H1 (cell line): Measurements from ENCODE around the gene PLEKHM3. TPM values are rescaled to one million over a fixed set of nuclear protein-coding genes. Genes with fewer than 3 reads are reported as not detected.

ENCODE experiments used
- CTCF ChIA-PET: fragments of 300-600 bp; sonication (Branson Sonifier 250); formaldehyde crosslinking; loops from one replicate; lab custom pipeline; 2021; ENCODE audit not compliant: partially characterized antibody; lab: Charles Lee
- POLR2A ChIA-PET: fragments of 300-600 bp; sonication (Branson Sonifier 250); formaldehyde crosslinking; loops from one replicate; lab custom pipeline; 2021; ENCODE audit warnings: inconsistent platforms; ENCODE audit not compliant: partially characterized antibody; lab: Charles Lee
- DNase-seq, 2 experiments: peaks; one replicate each; pipeline versions ENCODE4 v3.0.0 to v3.0.0-alpha.2; 2010 to 2022; ENCODE audit warnings: low spot score in 2 of 2, low read depth in 1 of 2, mixed read lengths in 1 of 2
- FAIRE-seq: peaks from 2 replicates; lab custom pipeline; 2011; peaks lifted over from hg19 to GRCh38; lab: Jason Lieb, UNC
- H2AFZ ChIP-seq: 2 replicates; pipeline ENCODE4 v1.8.1; 2012; ENCODE audit warnings: low read length, inconsistent platforms
- H2AK5ac ChIP-seq: 2 replicates; pipeline ENCODE4 v1.6.1; 2013; ENCODE audit warnings: low read depth, low read length
- H2BK120ac ChIP-seq: replicated peaks from 2 replicates; pipeline ENCODE3; 2013; ENCODE audit warnings: low read depth, low read length, inconsistent platforms
- H2BK12ac ChIP-seq: 2 replicates; pipeline ENCODE4 v1.6.1; 2013; ENCODE audit warnings: low read depth, low read length
- H2BK15ac ChIP-seq: 2 replicates; pipeline ENCODE4 v1.6.1; 2013; ENCODE audit warnings: low read length
- H2BK20ac ChIP-seq: 2 replicates; pipeline ENCODE4 v1.6.1; 2013; ENCODE audit warnings: low read length
- H2BK5ac ChIP-seq: 2 replicates; pipeline ENCODE4 v1.6.1; 2013; ENCODE audit warnings: low read depth, low read length
- H3K14ac ChIP-seq: 2 replicates; pipeline ENCODE4 v1.6.1; 2013; ENCODE audit warnings: inconsistent platforms; ENCODE audit not compliant: insufficient read length
- H3K18ac ChIP-seq: 2 replicates; pipeline ENCODE4 v1.6.1; 2013; ENCODE audit warnings: low read length; ENCODE audit errors: extremely low read depth
- H3K23ac ChIP-seq: 2 replicates; pipeline ENCODE4 v1.6.1; 2013; ENCODE audit warnings: inconsistent platforms; ENCODE audit not compliant: insufficient read length
- H3K23me2 ChIP-seq: 2 replicates; pipeline ENCODE4 v1.6.1; 2013; ENCODE audit warnings: low read depth, low read length
- H3K27ac ChIP-seq: 2 replicates; pipeline ENCODE4 v1.6.1; 2011; ENCODE audit warnings: low read depth, low read length, inconsistent platforms
- H3K27me3 ChIP-seq, 4 experiments: replicated peaks in 1 of 4; 1 replicate in 1 of 4; 2 replicates in 3 of 4; pipeline versions ENCODE4 v1.6.1 to v1.8.1; 2011 to 2013; ENCODE audit warnings: low read length in 3 of 4, mild to moderate bottlenecking in 3 of 4, inconsistent platforms in 2 of 4, mixed read lengths in 2 of 4, moderate library complexity in 1 of 4; ENCODE audit not compliant: control insufficient read depth in 3 of 4, insufficient read depth in 3 of 4; ENCODE audit errors: extremely low read depth in 1 of 4
- H3K36me3 ChIP-seq, 4 experiments: 2 replicates each; pipeline versions ENCODE4 v1.6.1 to v1.8.1; 2011 to 2013; ENCODE audit warnings: mild to moderate bottlenecking in 4 of 4, low read length in 3 of 4, moderate library complexity in 2 of 4, control low read depth in 1 of 4, inconsistent platforms in 1 of 4; ENCODE audit not compliant: insufficient read depth in 4 of 4, control insufficient read depth in 2 of 4
- H3K4ac ChIP-seq: replicated peaks from 2 replicates; pipeline ENCODE3; 2013; ENCODE audit warnings: low read length, low read depth, mixed read lengths, inconsistent platforms; ENCODE audit not compliant: insufficient read length
- H3K4me1 ChIP-seq, 4 experiments: replicated peaks in 1 of 4; 1 replicate in 1 of 4; 2 replicates in 3 of 4; pipeline versions ENCODE4 v1.6.1 to v1.8.1; 2011 to 2013; ENCODE audit warnings: low read length in 3 of 4, inconsistent platforms in 2 of 4, mixed read lengths in 1 of 4; ENCODE audit not compliant: insufficient read depth in 4 of 4, control insufficient read depth in 3 of 4
- H3K4me2 ChIP-seq, 2 experiments: 2 replicates each; pipeline versions ENCODE4 v1.6.1 to v1.8.1; 2011 to 2013; ENCODE audit warnings: low read depth in 2 of 2, low read length in 2 of 2, control low read depth in 1 of 2, inconsistent platforms in 1 of 2, mild to moderate bottlenecking in 1 of 2; ENCODE audit not compliant: insufficient read depth in 1 of 2
- H3K4me3 ChIP-seq, 4 experiments: fragments of 200-600, 300-600 bp in 1 of 4; sonication (generic), shearing (Covaris generic), sonication (Bioruptor Twin) in 1 of 4; 2 replicates each; pipeline versions ENCODE4 v1.5.1 to v1.8.1; 2011 to 2016; ENCODE audit warnings: low read length in 4 of 4, low read depth in 3 of 4, control low read depth in 2 of 4, inconsistent platforms in 2 of 4, mild to moderate bottlenecking in 2 of 4, mixed read lengths in 1 of 4, moderate library complexity in 1 of 4; ENCODE audit not compliant: insufficient read depth in 2 of 4; ENCODE audit errors: extremely low read depth in 1 of 4
- H3K56ac ChIP-seq: replicated peaks from 2 replicates; pipeline ENCODE3; 2013; ENCODE audit warnings: low read depth, mild to moderate bottlenecking, mixed read lengths, low read length, inconsistent platforms; ENCODE audit not compliant: insufficient read length
- H3K79me1 ChIP-seq: 2 replicates; pipeline ENCODE4 v1.6.1; 2013; ENCODE audit warnings: low read depth, low read length, control low read depth
- H3K79me2 ChIP-seq, 2 experiments: 2 replicates each; pipeline versions ENCODE4 v1.6.1 to v1.8.1; 2012 to 2013; ENCODE audit warnings: low read length in 2 of 2, mild to moderate bottlenecking in 2 of 2, inconsistent platforms in 1 of 2; ENCODE audit not compliant: insufficient read depth in 2 of 2, control insufficient read depth in 1 of 2
- H3K9ac ChIP-seq, 4 experiments: replicated peaks in 1 of 4; 1 replicate in 1 of 4; 2 replicates in 3 of 4; pipeline versions ENCODE4 v1.6.1 to v1.8.1; 2011 to 2013; ENCODE audit warnings: low read depth in 3 of 4, low read length in 3 of 4, control low read depth in 2 of 4, mild to moderate bottlenecking in 2 of 4, moderate library complexity in 2 of 4, inconsistent platforms in 1 of 4; ENCODE audit errors: extremely low read depth in 1 of 4
- H3K9me3 ChIP-seq, 2 experiments: 2 replicates each; pipeline versions ENCODE4 v1.6.1 to v1.8.1; 2012 to 2013; ENCODE audit warnings: mild to moderate bottlenecking in 2 of 2, moderate library complexity in 2 of 2, control low read depth in 1 of 2, inconsistent platforms in 1 of 2, low read depth in 1 of 2, low read length in 1 of 2, mixed read lengths in 1 of 2; ENCODE audit not compliant: insufficient read depth in 2 of 2
- H4K20me1 ChIP-seq, 2 experiments: replicated peaks in 1 of 2; 2 replicates each; pipeline versions ENCODE3 to v1.8.1; 2011 to 2013; ENCODE audit warnings: inconsistent platforms in 2 of 2, low read length in 2 of 2, mild to moderate bottlenecking in 1 of 2; ENCODE audit not compliant: insufficient read depth in 2 of 2, control insufficient read depth in 1 of 2
- H4K5ac ChIP-seq: 2 replicates; pipeline ENCODE4 v1.6.1; 2013; ENCODE audit warnings: low read length, low read depth, mixed read lengths, inconsistent platforms; ENCODE audit not compliant: insufficient read length
- H4K8ac ChIP-seq: 2 replicates; pipeline ENCODE4 v1.8.0; 2013; ENCODE audit warnings: mild to moderate bottlenecking, moderate library complexity, low read length, inconsistent platforms; ENCODE audit not compliant: insufficient read depth; ENCODE audit errors: extremely low read depth
- H4K91ac ChIP-seq: replicated peaks from 2 replicates; pipeline ENCODE3; 2013; ENCODE audit warnings: low read length, mixed read lengths, inconsistent platforms; ENCODE audit not compliant: insufficient read length
- ASH2L ChIP-seq: fragments of 200-600, 300-600 bp; sonication (generic); IDR thresholded peaks from one replicate; pipeline ENCODE4 v1.7.1; 2017; ENCODE audit warnings: low read length
- BCL11A ChIP-seq, 2 experiments: IDR thresholded peaks; one replicate each; pipeline ENCODE4 v1.6.1; 2011; ENCODE audit warnings: low read depth in 2 of 2, low read length in 2 of 2, mild to moderate bottlenecking in 2 of 2
- CHD2 ChIP-seq: IDR thresholded peaks from 2 replicates; pipeline ENCODE4 v1.6.1; 2012; ENCODE audit warnings: low read length, improper control_type of control experiment
- EZH2 ChIP-seq: fragments of 200-600 bp; sonication (generic); IDR thresholded peaks from 2 replicates; pipeline ENCODE4 v1.7.1; 2012; ENCODE audit warnings: low read depth, mild to moderate bottlenecking, moderate library complexity, low read length, inconsistent platforms; ENCODE audit not compliant: severe bottlenecking
- GTF2F1 ChIP-seq: IDR thresholded peaks from 2 replicates; pipeline ENCODE4 v1.6.1; 2012; ENCODE audit warnings: low read depth, low read length, improper control_type of control experiment, borderline replicate concordance
- HDAC6 ChIP-seq: IDR thresholded peaks from one replicate; pipeline ENCODE4 v1.7.1; 2012; ENCODE audit warnings: low read depth, mild to moderate bottlenecking, inconsistent platforms, low read length, moderate library complexity
- KDM4A ChIP-seq: IDR thresholded peaks from one replicate; pipeline ENCODE4 v1.7.1; 2012; ENCODE audit warnings: low read depth, mild to moderate bottlenecking, moderate library complexity, low read length, inconsistent platforms; ENCODE audit not compliant: severe bottlenecking
- KDM5A ChIP-seq: fragments of 200-600 bp; IDR thresholded peaks from 2 replicates; pipeline ENCODE4 v1.7.1; 2012; ENCODE audit warnings: mild to moderate bottlenecking, low read length, inconsistent platforms, mixed read lengths
- NRF1 ChIP-seq: IDR thresholded peaks from 2 replicates; pipeline ENCODE4 v1.6.1; 2011; ENCODE audit warnings: mild to moderate bottlenecking, low read depth, low read length, improper control_type of control experiment
- SAP30 ChIP-seq: fragments of 300-600 bp; sonication (generic); IDR thresholded peaks from 2 replicates; pipeline ENCODE4 v1.7.1; 2012; ENCODE audit warnings: low read length, moderate library complexity, mild to moderate bottlenecking, inconsistent platforms; ENCODE audit not compliant: insufficient read depth, insufficient replicate concordance
- SIRT6 ChIP-seq: IDR thresholded peaks from one replicate; pipeline ENCODE4 v1.7.1; 2012; ENCODE audit warnings: low read length, inconsistent platforms
- ZNF274 ChIP-seq: IDR thresholded peaks from 2 replicates; pipeline ENCODE4 v1.7.0; 2012; ENCODE audit warnings: low read length, borderline replicate concordance; ENCODE audit errors: extremely low read depth
- WGBS, 2 experiments: shearing (Covaris generic) in 1 of 2; methylation state at CpG; one replicate each; pipeline versions ENCODE4 v1.1.6 to v1.1.7; 2013 to 2015; ENCODE audit warnings: low lambda C conversion rate in 2 of 2, mixed read lengths in 2 of 2, inconsistent platforms in 1 of 2, low coverage in 1 of 2, missing lambda C conversion rate in 1 of 2; ENCODE audit not compliant: insufficient replicate concordance in 2 of 2, insufficient coverage in 1 of 2, insufficient read length in 1 of 2; ENCODE audit errors: extremely low coverage in 1 of 2, missing lambda C conversion rate in 1 of 2; 5-methylcytosine and 5-hydroxymethylcytosine counted together
- polyA plus RNA-seq, 7 experiments: library from polyadenylated mRNA; depleted of rRNA in 3 of 7; stranded (reverse) in 5 of 7; unstranded in 2 of 7; fragments of >200 nt in 5 of 7; fragments of 200-250 nt in 2 of 7; gene quantifications; 1 replicate in 5 of 7; 2 replicates in 1 of 7; 4 replicates in 1 of 7; pipeline versions ENCODE4 v1.2.1 to v1.2.3, GENCODE V29; 2011 to 2013; ENCODE audit warnings: missing spikeins in 2 of 7, mixed read lengths in 2 of 7
- total RNA-seq: library from RNA; stranded (reverse); fragmentation: NEBNext Ultra II Directional; extraction: Animal tissue kit (Norgen Biotek cat#: 25700); gene quantifications from 2 replicates; pipeline ENCODE4 v1.2.1, GENCODE V29; 2021

PLEKHM3 gene
- total and polyA plus RNA-seq, 2 of the 8 experiments (the other 6 are each of a cell fraction or from before 2014, with no cell fraction given) = 2.3 to 5.8 TPM

GRCh38 chr2:207869784-207870778 is 155.2 kb downstream of the PLEKHM3 start:
- POLR2A ChIA-PET = interaction anchor here (0.9 kb wide), 1 partner anchor 9 kb away, joined by 4 read pairs; no protein-coding TSS in a partner anchor
- H3K4ac ChIP-seq = no peak overlapping the region
- TF ChIP-seq GTF2F1 = no peak
- TF ChIP-seq ZNF274 = no peak
- TF ChIP-seq CHD2 = no peak
- TF ChIP-seq SAP30 = no peak
- no peak for TF ChIP-seq KDM5A
- no peak for TF ChIP-seq NRF1
- no peak for TF ChIP-seq HDAC6
- no peak for TF ChIP-seq BCL11A (IDR thresholded peaks at IDR 0.05; ENCODE audit: low read depth in 2 of 2, low read length in 2 of 2)
- no peak for TF ChIP-seq KDM4A
- no peak for TF ChIP-seq ASH2L
- no peak for TF ChIP-seq SIRT6
- TF ChIP-seq EZH2 = no peak

More at GRCh38 chr2:207869784-207870778, 155.2 kb downstream of the PLEKHM3 start:
- Histone ChIP-seq H3K4me2 (no peak overlapping the region), H3K27ac (no peak overlapping the region), H2BK120ac (no peak overlapping the region), H3K9ac (no peak overlapping the region), H2BK5ac (no peak overlapping the region), H4K8ac (no peak overlapping the region), H2AFZ (no peak overlapping the region), H2AK5ac (no peak overlapping the region), H2BK20ac (no peak overlapping the region), H4K91ac (no peak overlapping the region), H4K20me1 (no peaks in the 10 kb centered on the region), H2BK15ac (no peak overlapping the region), H3K79me2 (no peaks in the 10 kb centered on the region), H3K27me3 (no peaks in the 10 kb centered on the region), H2BK12ac (no peak overlapping the region), H3K79me1 (no peaks in the 10 kb centered on the region), H3K9me3 (no peaks in the 10 kb centered on the region), H3K23me2 (no peaks in the 10 kb centered on the region), H3K36me3 (no peaks in the 10 kb centered on the region), H3K56ac (no peak overlapping the region), H4K5ac (no peak overlapping the region), H3K4me1 (no peaks in the 10 kb centered on the region; a peak in 1 of 7 replicates), H3K23ac (no peak overlapping the region), H3K14ac (no peak overlapping the region), H3K4me3 (no peak overlapping the region), H3K18ac (no peak overlapping the region)
- DNase-seq (no peak), FAIRE-seq (no peak)
- CTCF ChIA-PET = interaction anchor here (0.7 to 3.0 kb wide), 9 partner anchors 8 to 202 kb away, joined by 3 to 14 read pairs (median 5); no protein-coding TSS in a partner anchor
- WGBS, 2 experiments = 78 to 100% methylated on average over 1 to 7 of the region's 7 CpGs
